Measurements from ENCODE around the gene ALX4.
A peak's percentile ranks its signal among the peaks of the same experiment; 100 is the strongest.

The ALX4 gene

GRCh38 chr11:44309478-44310205, at the start of gene ALX4:
Gene ALX4 (minus strand): TSS chr11:44310139. CDS start chr11:44310062, 77 bp downstream.
- DNase-seq: peak; percentile 11 to 70

GRCh38 chr11:44359162-44359561, 49.2 kb upstream of the ALX4 start:
- DNase-seq: no peak

DNA sequence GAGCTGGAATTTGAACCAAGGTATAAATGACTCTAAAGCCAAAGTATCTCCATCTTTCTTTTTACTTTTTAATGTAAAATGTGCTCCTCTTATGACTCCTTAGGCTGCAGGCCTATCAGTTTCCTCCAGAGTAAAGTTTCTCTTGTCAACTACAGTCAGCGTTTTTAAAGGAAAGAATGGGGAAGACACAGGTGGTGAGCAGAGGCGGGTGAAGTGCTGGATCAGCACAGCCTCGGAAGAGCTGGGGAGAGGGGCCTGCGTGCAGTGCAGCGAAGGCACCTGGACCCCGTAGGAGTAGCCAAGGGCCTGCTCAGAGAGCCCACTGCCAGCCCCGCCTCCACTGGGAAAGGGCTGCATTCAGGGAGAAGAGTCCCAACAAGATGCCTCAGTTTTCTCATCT, 48.8 kb upstream of the ALX4 start:
- DNase-seq: no peak

- DNase-seq: no peak
These were observed 47.8 kb upstream of the ALX4 start for GRCh38 chr11:44357711-44358110.

DNA sequence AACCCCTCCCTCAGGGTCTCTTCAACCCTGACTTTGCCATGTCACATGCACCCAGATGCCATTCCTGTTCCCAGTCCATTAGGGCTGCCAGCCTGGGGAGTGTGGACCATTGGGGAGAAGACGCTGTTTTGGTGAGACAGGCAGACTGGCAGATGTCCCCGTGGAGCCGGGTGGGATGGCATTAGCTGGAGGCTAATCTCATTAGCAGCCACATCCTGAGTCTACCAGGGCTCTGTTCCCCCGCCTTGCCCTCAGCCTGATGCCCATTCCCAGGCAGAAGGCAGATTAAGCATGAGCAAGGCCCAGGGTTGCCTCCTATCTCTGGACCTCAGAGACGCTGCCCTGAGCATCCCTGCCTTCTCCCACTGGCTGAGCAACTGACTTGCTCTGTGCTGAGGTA, 46.4 kb upstream of the ALX4 start:
- no peak for DNase-seq

DNA sequence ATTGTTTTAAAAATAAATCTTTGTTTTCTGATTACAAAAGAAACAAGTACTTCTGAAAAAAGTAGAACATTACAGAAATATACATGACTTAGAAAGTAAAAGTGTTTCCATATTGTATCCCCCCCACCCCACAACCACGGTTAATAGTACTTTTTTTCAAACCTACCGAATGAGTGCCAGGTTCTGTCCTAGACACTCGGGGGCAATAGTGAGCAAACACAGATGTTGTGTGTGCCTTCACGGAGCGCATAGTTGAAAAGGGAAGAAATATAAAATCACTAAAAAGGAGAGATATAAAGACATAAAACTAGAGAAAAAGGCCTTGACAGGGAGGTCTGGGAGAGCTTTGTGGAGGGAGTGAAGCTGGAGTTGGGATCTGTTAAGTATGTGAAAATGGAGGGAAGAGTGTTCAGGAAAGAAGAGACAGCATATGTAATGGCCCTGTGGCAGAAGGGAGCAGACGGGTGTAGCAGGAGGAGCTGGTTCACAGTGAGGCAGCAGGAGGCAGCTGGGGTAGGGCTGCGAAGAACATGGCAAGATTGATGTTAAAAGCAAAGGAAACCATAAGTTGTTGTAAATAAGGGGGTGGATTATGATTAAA, 42.1 kb upstream of the ALX4 start:
- peak in 1 of 2 experiments; percentile 23 for DNase-seq

- no peak for DNase-seq
These were observed 41.2 kb upstream of the ALX4 start for GRCh38 chr11:44351006-44351660.

DNA sequence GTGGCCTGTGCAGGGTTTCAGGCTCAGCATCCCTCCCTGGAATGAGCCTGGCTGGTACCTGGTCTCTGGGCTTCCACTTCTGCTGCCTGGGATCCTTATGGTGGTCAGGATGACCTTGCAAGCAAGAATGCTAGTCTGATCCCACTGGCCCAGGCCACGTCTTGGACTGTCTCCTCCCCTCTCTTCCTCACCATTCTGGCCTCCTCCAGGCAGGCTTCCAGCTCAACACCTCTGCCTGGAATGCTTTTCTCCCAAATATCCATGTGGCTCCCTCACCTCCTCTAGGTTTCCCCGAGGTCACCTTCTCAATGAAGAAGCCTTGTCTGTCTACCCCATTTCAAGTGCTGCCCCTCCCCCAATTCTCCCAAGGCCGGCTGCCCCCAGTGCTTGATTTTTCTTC, 39.4 kb upstream of the ALX4 start:
- no peak for DNase-seq

GRCh38 chr11:44348721-44349120, 38.8 kb upstream of the ALX4 start:
- DNase-seq: no peak

DNA sequence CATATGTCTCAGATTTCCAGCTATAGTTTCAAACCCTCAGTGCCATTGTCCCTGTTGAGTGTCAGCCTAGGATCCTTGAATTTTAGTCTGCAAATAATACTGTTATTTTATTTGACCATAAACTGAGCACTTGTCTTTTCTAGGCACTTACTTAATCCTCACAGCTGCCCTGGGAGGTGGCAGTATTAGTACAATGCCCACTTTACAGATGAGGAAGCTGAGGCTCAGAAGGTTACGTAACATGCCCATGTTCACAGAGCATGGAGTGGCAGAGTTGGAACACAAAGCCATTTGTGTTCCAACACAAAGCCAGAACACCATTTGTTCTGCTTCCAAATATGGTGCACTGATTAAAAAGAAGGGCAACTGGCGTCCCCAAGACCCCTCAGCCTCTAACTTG, 38.2 kb upstream of the ALX4 start:
- DNase-seq: no peak

DNA sequence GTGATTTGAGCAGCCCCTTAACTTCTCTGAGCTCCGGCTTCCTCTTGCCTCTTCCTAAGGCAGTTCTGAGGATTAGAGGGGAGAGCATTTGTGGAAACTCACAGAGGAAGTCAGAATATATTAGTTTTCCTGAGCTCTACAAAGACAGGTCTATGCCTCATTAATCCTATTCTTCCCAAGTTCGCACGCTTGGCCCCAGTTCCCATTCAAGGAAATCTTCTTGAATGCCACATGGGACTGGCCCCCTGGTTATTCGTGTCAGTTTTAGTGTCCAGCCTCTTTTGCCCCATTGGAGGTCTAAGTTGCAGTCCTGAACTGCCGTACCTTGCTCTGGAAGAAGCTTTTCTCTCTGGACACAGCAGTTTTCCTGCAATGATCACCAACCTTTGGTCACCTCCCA, 37.6 kb upstream of the ALX4 start:
- no peak for DNase-seq

DNA sequence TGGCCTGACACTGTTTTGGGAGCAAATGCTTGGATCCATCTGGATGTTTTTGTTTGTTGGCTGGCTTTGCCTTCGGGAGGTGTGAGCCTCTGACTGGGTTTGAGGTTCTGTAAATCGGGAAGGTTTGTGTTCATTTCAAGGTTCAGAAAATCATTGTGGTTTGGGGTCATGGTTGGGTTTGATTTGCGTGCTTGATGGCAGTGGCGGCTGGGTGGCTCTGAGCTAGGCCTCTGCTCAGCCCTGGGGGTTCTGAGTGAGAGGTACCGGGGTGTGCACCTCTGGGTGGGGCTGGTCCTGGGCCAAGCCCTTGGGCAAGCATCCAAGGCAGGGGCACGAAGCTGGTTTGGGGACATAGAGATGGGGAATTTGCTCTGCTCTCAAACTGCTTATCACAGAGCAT, 37.0 kb upstream of the ALX4 start:
- DNase-seq: no peak

GRCh38 chr11:44345781-44346180, 35.8 kb upstream of the ALX4 start:
- DNase-seq: no peak

DNA sequence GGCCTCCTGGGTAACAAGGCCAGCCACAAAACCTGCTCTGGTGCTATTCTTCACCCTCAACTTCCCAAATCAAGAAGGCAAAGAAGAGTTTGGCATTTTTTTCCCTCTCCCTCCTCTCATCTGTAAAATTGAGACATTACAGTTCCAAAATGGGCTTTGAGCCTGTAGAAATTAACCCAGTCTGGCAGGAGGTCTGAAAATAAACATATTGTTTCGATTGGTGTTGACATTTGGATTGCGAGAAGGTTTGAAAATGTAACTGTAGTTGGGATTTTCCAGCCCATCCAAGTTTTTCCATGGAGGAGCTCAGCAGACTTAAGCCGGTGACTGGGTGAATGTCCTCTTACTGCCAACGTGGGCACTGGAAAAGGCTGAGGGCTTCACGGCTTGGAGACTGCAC, 35.0 kb upstream of the ALX4 start:
- DNase-seq: no peak

- DNase-seq: no peak
These were observed 34.5 kb upstream of the ALX4 start for GRCh38 chr11:44344423-44344820.

GRCh38 chr11:44343778-44344422, 34.0 kb upstream of the ALX4 start:
- no peak for DNase-seq

- no peak for DNase-seq
These were observed 32.7 kb upstream of the ALX4 start for GRCh38 chr11:44342616-44343015.

DNA sequence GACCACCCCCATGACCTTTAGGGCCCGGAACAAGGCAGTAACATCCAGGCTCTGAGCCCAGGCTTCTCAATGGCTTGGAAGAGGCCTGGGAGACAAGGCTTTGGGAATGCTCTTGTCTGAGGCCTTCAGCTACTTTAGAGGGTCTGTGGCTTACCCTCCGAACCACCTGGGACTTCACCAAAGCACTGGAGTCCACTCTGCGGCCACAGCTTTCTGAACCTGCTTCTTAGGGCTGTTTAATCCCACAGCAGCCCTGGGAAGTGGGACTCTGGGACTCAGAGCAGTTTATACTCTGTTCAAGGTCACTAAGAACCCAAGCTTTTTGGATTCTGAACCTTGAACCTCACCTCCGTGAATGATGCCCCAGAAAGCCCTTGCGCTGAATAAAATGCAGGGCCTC, 30.7 kb upstream of the ALX4 start:
- no peak for DNase-seq

DNA sequence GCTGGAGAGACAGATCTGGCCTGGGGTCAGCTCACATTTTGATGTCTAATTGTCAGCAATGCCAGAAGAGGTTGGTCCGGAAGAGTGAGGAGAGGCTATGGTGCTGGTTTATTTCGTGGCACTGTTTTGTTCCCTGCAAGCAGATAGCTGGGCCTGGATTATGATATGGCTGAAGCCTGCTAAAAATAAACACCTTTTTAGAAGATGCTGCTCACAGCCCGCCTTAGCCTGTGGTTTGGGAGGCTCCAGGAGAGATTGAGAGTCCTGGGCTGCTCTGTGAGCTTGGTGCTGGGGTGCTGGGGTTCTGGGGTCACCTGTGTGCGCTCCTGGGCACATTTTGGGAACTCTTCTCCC, 29.6 kb upstream of the ALX4 start:
- no peak for DNase-seq

DNA sequence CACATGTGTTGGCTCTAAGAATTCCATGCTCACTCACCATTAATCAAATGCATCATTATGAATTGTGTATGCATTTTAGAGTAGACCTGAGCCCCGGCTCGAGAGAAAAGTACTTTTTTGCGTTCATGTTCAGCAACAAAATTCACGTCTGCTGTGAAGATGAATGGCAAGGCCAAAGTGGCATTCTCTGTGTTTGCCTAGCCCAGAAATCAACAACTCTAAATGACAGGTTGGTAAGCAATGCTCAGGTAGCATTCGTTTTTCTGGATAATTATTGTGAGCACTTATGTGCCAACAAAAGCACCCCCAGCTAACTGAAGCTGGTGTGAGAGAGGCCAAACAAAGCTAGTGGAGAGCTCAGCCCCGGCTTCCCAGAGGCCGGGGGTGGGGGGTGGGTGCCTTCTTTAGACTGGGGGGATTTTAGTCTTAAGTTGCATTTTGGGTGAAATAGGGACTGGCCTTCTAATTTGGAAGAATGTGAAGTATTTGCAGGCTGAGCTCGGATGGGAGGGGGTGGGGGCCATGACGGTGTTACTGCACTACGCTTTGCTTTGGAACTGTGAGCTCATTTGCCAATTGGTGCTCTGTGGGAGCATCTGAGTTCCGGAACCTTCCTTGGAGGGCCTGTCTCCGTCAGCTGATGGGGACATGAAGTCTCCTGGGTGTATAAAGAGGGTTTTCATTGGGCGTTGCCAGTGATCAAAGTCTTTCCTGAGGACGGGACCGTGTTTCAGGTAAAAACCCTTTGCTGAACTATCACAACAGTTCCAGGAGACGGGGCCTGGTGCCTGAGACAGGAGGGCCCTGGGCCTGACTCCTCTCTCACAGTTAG, 29.0 kb upstream of the ALX4 start:
- DNase-seq: no peak

- DNase-seq: no peak
These were observed 28.1 kb upstream of the ALX4 start for GRCh38 chr11:44338026-44338425.

GRCh38 chr11:44335919-44336318, 26.0 kb upstream of the ALX4 start:
- no peak for DNase-seq

Measured in NCI-H526 (cell line).